ENCODE measurements around the gene ZC3H14. TPM values are rescaled to one million over a fixed set of nuclear protein-coding genes. Genes with fewer than 3 reads are reported as not detected.

The ZC3H14 gene
- total and polyA plus RNA-seq, 10 of the 15 experiments (the other 5 are each of a cell fraction or from before 2014, with no cell fraction given) = 17.9 to 97.1 (median 47.6) TPM

DNA sequence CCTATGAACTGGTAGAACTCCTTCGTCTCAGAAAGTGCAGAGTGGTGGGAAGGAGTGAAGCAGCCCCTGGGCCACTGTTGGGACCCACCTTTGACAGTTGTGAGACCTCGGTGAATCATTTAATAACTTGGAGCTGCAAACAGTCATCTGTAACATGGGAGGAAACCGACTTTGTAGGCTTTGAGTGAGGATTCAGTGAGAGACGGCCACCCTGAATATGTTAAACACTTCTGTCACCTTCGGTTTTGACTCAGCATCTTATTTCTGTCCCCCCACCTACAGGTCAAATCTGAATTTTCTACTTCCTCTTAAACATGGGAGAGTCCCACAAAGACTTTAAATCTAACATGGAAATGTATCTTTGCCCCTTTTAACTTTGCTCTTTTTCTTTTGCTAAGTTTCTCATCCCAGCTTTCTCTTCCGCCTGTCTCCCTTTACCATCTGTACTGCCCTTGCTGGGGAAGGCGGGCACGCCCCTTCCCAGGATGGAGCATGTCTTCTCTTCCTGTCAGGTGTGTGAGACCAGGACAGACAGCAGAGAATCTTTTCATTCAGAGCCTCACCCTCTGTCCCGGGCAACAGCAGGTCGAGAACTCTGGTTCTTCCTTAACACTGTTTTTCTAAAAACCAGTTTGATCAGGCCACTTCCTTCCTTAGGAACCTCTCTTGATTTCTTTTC is 37.1 kb downstream of the ZC3H14 start (continued):
- TF ChIP-seq PAX8 (IDR thresholded peaks at IDR 0.05) = no peak
- no peak for TF ChIP-seq BRCA1 (IDR thresholded peaks at IDR 0.05; ENCODE audit: low read depth, low read length)
- TF ChIP-seq SRF (IDR thresholded peaks at IDR 0.05; ENCODE audit: low read depth in 2 of 2, low read length in 2 of 2) = peak in 1 of 2 experiments; percentile 59; a peak in 1 of 4 replicates
- no peak for TF ChIP-seq ASH2L (IDR thresholded peaks at IDR 0.05; ENCODE audit: borderline replicate concordance, low read depth)
- TF ChIP-seq NR2C1 (IDR thresholded peaks at IDR 0.05) = peak; percentile 55; the same call in 1 of the 2 replicates
- 0 out of 2 replicates have a peak, but pooled peaks have one; percentile 68 for TF ChIP-seq GATAD2B (conservative IDR thresholded peaks at IDR 0.05; ENCODE audit: low read depth)
- peak in 1 of 2 experiments; percentile 88; a peak in 2 of 4 replicates for TF ChIP-seq ETV6 (conservative IDR thresholded peaks at IDR 0.05 in 1 of 2, IDR thresholded peaks at IDR 0.05 in 1 of 2; ENCODE audit: borderline replicate concordance in 1 of 2, low read depth in 1 of 2)
- no peak for TF ChIP-seq SUPT20H (IDR thresholded peaks at IDR 0.05; ENCODE audit: borderline replicate concordance, control insufficient read depth, low read depth, low read length)
- TF ChIP-seq POU2F2 (IDR thresholded peaks at IDR 0.05; ENCODE audit: borderline replicate concordance, low read depth, low read length) = peak; percentile 91; the same call in 2 of the 3 replicates
- TF ChIP-seq, protein P1, sequence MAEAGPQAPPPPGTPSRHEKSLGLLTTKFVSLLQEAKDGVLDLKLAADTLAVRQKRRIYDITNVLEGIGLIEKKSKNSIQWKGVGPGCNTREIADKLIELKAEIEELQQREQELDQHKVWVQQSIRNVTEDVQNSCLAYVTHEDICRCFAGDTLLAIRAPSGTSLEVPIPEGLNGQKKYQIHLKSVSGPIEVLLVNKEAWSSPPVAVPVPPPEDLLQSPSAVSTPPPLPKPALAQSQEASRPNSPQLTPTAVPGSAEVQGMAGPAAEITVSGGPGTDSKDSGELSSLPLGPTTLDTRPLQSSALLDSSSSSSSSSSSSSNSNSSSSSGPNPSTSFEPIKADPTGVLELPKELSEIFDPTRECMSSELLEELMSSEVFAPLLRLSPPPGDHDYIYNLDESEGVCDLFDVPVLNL (IDR thresholded peaks at IDR 0.05; ENCODE audit: low read depth, low read length) = no peak
- TF ChIP-seq TAF1 (IDR thresholded peaks at IDR 0.05; ENCODE audit: borderline replicate concordance, low read depth, low read length) = no peak
- no peak for TF ChIP-seq HDAC2 (IDR thresholded peaks at IDR 0.05)
- TF ChIP-seq, protein P2, sequence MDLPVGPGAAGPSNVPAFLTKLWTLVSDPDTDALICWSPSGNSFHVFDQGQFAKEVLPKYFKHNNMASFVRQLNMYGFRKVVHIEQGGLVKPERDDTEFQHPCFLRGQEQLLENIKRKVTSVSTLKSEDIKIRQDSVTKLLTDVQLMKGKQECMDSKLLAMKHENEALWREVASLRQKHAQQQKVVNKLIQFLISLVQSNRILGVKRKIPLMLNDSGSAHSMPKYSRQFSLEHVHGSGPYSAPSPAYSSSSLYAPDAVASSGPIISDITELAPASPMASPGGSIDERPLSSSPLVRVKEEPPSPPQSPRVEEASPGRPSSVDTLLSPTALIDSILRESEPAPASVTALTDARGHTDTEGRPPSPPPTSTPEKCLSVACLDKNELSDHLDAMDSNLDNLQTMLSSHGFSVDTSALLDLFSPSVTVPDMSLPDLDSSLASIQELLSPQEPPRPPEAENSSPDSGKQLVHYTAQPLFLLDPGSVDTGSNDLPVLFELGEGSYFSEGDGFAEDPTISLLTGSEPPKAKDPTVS (IDR thresholded peaks at IDR 0.05; ENCODE audit: low read depth, low read length) = no peak
- TF ChIP-seq, protein P3, sequence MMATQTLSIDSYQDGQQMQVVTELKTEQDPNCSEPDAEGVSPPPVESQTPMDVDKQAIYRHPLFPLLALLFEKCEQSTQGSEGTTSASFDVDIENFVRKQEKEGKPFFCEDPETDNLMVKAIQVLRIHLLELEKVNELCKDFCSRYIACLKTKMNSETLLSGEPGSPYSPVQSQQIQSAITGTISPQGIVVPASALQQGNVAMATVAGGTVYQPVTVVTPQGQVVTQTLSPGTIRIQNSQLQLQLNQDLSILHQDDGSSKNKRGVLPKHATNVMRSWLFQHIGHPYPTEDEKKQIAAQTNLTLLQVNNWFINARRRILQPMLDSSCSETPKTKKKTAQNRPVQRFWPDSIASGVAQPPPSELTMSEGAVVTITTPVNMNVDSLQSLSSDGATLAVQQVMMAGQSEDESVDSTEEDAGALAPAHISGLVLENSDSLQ (IDR thresholded peaks at IDR 0.05) = no peak
- TF ChIP-seq, protein P4, sequence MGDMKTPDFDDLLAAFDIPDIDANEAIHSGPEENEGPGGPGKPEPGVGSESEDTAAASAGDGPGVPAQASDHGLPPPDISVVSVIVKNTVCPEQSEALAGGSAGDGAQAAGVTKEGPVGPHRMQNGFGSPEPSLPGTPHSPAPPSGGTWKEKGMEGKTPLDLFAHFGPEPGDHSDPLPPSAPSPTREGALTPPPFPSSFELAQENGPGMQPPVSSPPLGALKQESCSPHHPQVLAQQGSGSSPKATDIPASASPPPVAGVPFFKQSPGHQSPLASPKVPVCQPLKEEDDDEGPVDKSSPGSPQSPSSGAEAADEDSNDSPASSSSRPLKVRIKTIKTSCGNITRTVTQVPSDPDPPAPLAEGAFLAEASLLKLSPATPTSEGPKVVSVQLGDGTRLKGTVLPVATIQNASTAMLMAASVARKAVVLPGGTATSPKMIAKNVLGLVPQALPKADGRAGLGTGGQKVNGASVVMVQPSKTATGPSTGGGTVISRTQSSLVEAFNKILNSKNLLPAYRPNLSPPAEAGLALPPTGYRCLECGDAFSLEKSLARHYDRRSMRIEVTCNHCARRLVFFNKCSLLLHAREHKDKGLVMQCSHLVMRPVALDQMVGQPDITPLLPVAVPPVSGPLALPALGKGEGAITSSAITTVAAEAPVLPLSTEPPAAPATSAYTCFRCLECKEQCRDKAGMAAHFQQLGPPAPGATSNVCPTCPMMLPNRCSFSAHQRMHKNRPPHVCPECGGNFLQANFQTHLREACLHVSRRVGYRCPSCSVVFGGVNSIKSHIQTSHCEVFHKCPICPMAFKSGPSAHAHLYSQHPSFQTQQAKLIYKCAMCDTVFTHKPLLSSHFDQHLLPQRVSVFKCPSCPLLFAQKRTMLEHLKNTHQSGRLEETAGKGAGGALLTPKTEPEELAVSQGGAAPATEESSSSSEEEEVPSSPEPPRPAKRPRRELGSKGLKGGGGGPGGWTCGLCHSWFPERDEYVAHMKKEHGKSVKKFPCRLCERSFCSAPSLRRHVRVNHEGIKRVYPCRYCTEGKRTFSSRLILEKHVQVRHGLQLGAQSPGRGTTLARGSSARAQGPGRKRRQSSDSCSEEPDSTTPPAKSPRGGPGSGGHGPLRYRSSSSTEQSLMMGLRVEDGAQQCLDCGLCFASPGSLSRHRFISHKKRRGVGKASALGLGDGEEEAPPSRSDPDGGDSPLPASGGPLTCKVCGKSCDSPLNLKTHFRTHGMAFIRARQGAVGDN (IDR thresholded peaks at IDR 0.05) = no peak
- TF ChIP-seq, protein P5, sequence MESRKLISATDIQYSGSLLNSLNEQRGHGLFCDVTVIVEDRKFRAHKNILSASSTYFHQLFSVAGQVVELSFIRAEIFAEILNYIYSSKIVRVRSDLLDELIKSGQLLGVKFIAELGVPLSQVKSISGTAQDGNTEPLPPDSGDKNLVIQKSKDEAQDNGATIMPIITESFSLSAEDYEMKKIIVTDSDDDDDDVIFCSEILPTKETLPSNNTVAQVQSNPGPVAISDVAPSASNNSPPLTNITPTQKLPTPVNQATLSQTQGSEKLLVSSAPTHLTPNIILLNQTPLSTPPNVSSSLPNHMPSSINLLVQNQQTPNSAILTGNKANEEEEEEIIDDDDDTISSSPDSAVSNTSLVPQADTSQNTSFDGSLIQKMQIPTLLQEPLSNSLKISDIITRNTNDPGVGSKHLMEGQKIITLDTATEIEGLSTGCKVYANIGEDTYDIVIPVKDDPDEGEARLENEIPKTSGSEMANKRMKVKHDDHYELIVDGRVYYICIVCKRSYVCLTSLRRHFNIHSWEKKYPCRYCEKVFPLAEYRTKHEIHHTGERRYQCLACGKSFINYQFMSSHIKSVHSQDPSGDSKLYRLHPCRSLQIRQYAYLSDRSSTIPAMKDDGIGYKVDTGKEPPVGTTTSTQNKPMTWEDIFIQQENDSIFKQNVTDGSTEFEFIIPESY (IDR thresholded peaks at IDR 0.05) = no peak
- no peak for TF ChIP-seq POLR2AphosphoS2 (IDR thresholded peaks at IDR 0.05; ENCODE audit: low read depth, low read length)
- TF ChIP-seq LARP7 (IDR thresholded peaks at IDR 0.05) = no peak; the same call in 1 of the 2 replicates

Data from GM12878 (cell line).